Prostate gland (tissue), 2 donors: ENCODE measurements around the gene PLAAT4.

Experiments
- POLR2AphosphoS5 ChIP-seq: sonication (generic); formaldehyde crosslinking; IDR thresholded peaks from one replicate; pipeline ENCODE4 v1.6.1; 2017; ENCODE audit warnings: antibody characterized with exemption
- TF ChIP-seq, protein P1 (sequence below), 4 experiments: fragments of 200-600 bp in 2 of 4; fragments of 450-650 bp in 2 of 4; sonication (generic) in 2 of 4; IDR thresholded peaks; 1 replicate in 3 of 4; 2 replicates in 1 of 4; pipeline ENCODE4 v1.5.1; 2016 to 2019; ENCODE audit warnings: antibody characterized with exemption in 4 of 4, mild to moderate bottlenecking in 2 of 4, moderate library complexity in 2 of 4

DNA sequence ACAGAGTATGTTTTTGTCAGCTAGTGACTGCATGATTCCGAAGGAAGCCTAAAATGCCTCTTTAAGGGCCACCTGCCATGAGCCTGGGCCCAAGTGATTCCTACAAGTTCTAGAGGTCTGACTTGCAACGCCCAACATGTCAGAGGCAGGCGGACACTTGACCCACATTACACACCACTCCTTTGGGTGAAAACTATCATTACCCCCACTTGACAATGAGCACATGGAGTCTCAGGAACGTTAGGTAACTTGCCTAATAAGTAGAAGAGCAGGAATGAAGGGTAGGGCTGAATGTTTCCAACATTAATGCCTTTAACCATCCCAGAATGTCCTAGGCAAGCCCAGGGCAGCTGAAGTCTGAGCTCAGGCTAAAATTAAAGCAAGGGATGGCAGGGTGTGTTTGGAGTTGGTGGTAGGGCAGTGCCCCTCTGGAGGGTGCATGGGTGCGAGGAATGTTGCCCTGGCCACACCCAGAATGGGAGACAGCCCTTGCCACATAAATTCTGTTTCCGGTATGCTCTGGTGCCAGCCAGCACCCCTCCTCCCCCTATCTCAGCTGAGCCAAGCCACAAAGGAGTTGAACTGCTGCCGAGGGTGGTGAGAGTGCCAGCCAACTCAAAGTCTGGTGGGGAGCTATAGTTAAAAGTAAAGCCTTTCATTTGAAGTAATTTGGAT, 24.0 kb downstream of the PLAAT4 start:
- peak; percentile 73 for TF ChIP-seq POLR2AphosphoS5
- TF ChIP-seq, protein P1, sequence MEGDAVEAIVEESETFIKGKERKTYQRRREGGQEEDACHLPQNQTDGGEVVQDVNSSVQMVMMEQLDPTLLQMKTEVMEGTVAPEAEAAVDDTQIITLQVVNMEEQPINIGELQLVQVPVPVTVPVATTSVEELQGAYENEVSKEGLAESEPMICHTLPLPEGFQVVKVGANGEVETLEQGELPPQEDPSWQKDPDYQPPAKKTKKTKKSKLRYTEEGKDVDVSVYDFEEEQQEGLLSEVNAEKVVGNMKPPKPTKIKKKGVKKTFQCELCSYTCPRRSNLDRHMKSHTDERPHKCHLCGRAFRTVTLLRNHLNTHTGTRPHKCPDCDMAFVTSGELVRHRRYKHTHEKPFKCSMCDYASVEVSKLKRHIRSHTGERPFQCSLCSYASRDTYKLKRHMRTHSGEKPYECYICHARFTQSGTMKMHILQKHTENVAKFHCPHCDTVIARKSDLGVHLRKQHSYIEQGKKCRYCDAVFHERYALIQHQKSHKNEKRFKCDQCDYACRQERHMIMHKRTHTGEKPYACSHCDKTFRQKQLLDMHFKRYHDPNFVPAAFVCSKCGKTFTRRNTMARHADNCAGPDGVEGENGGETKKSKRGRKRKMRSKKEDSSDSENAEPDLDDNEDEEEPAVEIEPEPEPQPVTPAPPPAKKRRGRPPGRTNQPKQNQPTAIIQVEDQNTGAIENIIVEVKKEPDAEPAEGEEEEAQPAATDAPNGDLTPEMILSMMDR (IDR thresholded peaks at IDR 0.05): no peak
